Fibroblast of skin of right quadriceps (primary cell): ENCODE data around the gene INPP5F.
"Not testable (repeated sequence)": the region's sequence is repeated elsewhere in the genome, so short reads cannot be mapped to it uniquely, and the experiment has no call there.

Source experiments
- DNase-seq: peaks from one replicate; pipeline ENCODE4 v3.0.0-alpha.2; 2013

INPP5F gene

DNA sequence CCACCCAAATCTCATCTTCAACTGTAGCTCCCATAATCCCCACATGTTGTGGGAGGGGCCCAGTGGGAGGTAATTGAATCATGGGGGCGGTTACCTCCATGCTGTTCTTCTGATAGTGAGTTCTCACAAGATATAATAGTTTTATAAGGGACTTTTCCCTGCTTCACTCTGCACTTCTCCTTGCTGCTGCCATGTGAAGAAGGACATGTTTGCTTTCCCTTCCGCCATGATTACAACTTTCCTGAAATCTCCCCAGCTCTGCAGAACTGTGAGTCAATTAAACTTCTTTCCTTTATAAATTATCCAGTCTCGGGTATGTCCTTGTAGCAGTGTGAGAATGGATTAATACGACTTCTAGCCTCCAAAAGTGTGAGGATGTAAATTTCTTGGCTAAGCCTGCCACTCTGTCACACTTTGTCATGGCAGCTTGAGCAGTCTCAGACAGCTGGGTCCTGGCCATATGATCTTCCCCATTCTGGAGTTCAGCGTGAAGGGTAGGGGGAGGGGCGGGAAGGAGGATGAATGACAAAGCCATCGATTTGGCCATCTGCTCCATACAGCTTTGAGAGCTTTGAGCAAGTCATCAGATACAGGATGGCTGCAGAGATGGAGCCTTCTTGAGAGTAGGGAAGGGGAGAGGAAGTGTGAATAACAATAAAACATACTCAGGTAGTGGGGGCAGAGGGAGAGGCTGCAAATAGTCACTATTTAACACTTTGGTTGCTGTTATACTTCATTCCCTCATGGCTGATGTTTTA lies 19.1 kb upstream of the INPP5F start:
- no peak for DNase-seq

DNA sequence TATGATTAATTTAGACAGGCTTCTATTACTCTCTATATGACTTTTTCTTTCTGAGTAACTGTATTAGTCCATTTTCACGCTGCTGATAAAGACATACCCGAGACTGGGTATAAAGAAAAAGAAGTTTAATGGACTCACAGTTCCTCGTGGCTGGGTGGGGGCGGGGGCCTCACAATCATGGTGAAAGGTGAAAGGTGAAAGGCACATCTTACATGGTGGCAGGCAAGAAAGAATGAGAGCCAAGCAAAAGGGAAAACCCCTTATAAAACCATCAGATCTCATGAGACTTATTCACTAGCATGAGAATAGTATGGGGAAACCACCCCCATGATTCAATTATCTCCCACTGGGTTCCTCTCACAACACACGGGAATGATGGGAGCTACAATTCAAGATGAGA lies 18.5 kb upstream of the INPP5F start:
- DNase-seq = not testable (repeated sequence)

DNA sequence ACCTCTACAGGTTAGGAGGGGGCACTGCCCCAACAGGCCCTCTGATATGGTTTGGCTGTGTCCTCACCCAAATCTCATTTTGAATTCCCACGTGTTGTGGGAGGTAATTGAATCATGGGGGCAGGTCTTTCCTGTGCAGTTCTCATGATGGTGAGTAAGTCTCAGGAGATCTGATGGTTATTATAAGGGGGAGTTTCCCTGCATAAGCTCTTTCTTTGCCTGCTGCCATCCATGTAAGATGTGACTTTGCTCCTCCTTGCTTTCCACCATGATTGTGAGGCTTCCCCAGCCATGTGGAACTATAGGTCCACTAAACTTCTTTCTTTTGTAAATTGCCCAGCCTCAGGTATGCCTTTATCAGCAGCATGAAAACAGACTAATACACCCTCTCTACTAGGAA lies 14.9 kb upstream of the INPP5F start:
- not testable (repeated sequence) for DNase-seq

- DNase-seq = no peak
These were observed 11.9 kb upstream of the INPP5F start for GRCh38 chr10:119713744-119714483.

- DNase-seq = no peak
These were observed 11.4 kb upstream of the INPP5F start for GRCh38 chr10:119714484-119714816.

- DNase-seq = no peak
These were observed 10.0 kb upstream of the INPP5F start for GRCh38 chr10:119715628-119716505.

GRCh38 chr10:119723161-119723560 lies 2.7 kb upstream of the INPP5F start:
- DNase-seq = no peak

- no peak for DNase-seq
These were observed 2.2 kb upstream of the INPP5F start for GRCh38 chr10:119723624-119724023.

GRCh38 chr10:119724593-119725516 lies 995 bp upstream of the INPP5F start:
- peak; percentile 9 for DNase-seq

GRCh38 chr10:119725517-119725827 lies 378 bp upstream of the INPP5F start:
- DNase-seq = no peak

- DNase-seq = no peak
These were observed 919 bp downstream of the INPP5F start for GRCh38 chr10:119726676-119727261.

- no peak for DNase-seq
These were observed 2.4 kb downstream of the INPP5F start for GRCh38 chr10:119728172-119728800.

- DNase-seq = peak; percentile 57
These were observed 8.8 kb downstream of the INPP5F start for GRCh38 chr10:119734396-119735332.

DNA sequence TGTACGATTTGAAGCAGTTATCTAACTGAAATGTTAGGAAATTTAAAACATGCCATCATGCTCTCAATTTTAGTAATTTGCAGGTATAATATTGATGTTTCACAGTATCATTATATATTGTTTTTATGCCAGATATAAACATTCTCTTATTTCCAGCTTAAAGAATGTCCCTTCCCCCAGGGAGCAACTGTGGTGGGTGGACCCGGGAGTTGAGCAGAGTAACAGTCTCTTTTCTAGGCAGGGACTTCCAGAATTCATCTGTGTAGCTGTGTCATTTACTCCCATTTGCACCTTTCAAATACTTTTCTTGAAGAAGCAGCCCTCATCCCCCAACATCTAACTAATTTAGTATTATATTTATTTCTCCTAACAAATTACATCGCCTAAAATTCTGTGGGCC lies 9.6 kb downstream of the INPP5F start:
- DNase-seq = no peak

GRCh38 chr10:119736220-119736619 lies 10.4 kb downstream of the INPP5F start:
- DNase-seq = no peak

GRCh38 chr10:119737039-119737663 lies 11.3 kb downstream of the INPP5F start:
- DNase-seq = no peak

- peak; percentile 82 for DNase-seq
These were observed 12.0 kb downstream of the INPP5F start for GRCh38 chr10:119737823-119738222.

- no peak for DNase-seq
These were observed 13.1 kb downstream of the INPP5F start for GRCh38 chr10:119738962-119739361.

- DNase-seq = no peak
These were observed 14.2 kb downstream of the INPP5F start for GRCh38 chr10:119740096-119740495.
